Thyroid gland (tissue), 4 donors: Measurements from ENCODE around the gene AUH. TPM values are rescaled to one million over a fixed set of nuclear protein-coding genes. Genes with fewer than 3 reads are reported as not detected.

Experiments
- DNase-seq, 2 donors: peaks; one replicate each; pipeline ENCODE4 v3.0.0-alpha.2; 2019
- H3K27ac ChIP-seq, 3 donors: fragments of 200-600 bp; sonication (generic); 1 replicate in 2 of 3; 2 replicates in 1 of 3; pipeline ENCODE4 v1.5.1; 2016 to 2019; ENCODE audit warnings: mild to moderate bottlenecking in 1 of 3, moderate library complexity in 1 of 3
- H3K27me3 ChIP-seq: fragments of 200-600 bp; sonication (generic); one replicate; pipeline ENCODE4 v1.5.1; 2019
- H3K36me3 ChIP-seq, 2 donors: fragments of 200-600 bp; sonication (generic); one replicate each; pipeline ENCODE4 v1.5.1; 2016 to 2019
- H3K4me1 ChIP-seq, 2 donors: fragments of 200-600 bp; sonication (generic); one replicate each; pipeline ENCODE4 v1.5.1; 2017 to 2019
- H3K4me3 ChIP-seq, 3 donors: fragments of 200-600 bp; sonication (generic); replicated peaks in 1 of 3; 1 replicate in 2 of 3; 2 replicates in 1 of 3; pipeline ENCODE4 v1.5.1; 2016; ENCODE audit warnings: mild to moderate bottlenecking in 1 of 3
- H3K9me3 ChIP-seq: fragments of 200-600 bp; sonication (generic); one replicate; pipeline ENCODE4 v1.5.1; 2017
- CTCF ChIP-seq, 6 experiments: fragments of 200-600 bp in 3 of 6; fragments of 450-650 bp in 3 of 6; sonication (generic) in 3 of 6; IDR thresholded peaks; one replicate each; pipeline ENCODE4 v1.5.1; 2016 to 2019; ENCODE audit warnings: antibody characterized with exemption in 6 of 6, mild to moderate bottlenecking in 2 of 6, inconsistent platforms in 1 of 6, moderate library complexity in 1 of 6
- POLR2A ChIP-seq, 2 donors: fragments of 450-650 bp; IDR thresholded peaks; one replicate each; pipeline ENCODE4 v1.6.1; 2017; ENCODE audit warnings: antibody characterized with exemption in 2 of 2, mild to moderate bottlenecking in 2 of 2, moderate library complexity in 1 of 2
- WGBS, 2 donors: methylation state at CpG; one replicate each; pipeline ENCODE4 v1.1.5; 2017; 5-methylcytosine and 5-hydroxymethylcytosine counted together
- intact Hi-C: fragments of 100-400 bp; cut with DNase I; formaldehyde crosslinking; loops from one replicate; pipeline ENCODE4 v1.15.1; 2023
- total RNA-seq, 4 donors: library from RNA; depleted of rRNA; stranded (reverse); fragments of >200 nt; gene quantifications; one replicate each; pipeline ENCODE4 v1.2.3, GENCODE V29; 2016

AUH gene
- total RNA-seq, 4 donors from 2014 or later = 57.1 to 83.5 (median 65.2) TPM

GRCh38 chr9:91395553-91396471 lies 34.1 kb upstream of the AUH start:
- no peaks in the 10 kb centered on the region for H3K36me3 ChIP-seq
- DNase-seq = no peak
- H3K9me3 ChIP-seq = no peaks in the 10 kb centered on the region
- H3K4me1 ChIP-seq = no peaks in the 10 kb centered on the region
- intact Hi-C loops = no loop called here
- no peak for TF ChIP-seq POLR2A (IDR thresholded peaks at IDR 0.05)
- no peak for TF ChIP-seq CTCF (IDR thresholded peaks at IDR 0.05)
- WGBS, 2 donors = 79 to 89% methylated on average over 7 of the region's 7 CpGs
- H3K4me3 ChIP-seq = no peak overlapping the region
- no peaks in the 10 kb centered on the region for H3K27me3 ChIP-seq
- H3K27ac ChIP-seq = no peak overlapping the region

- Histone ChIP-seq H3K9me3 (no peaks in the 10 kb centered on the region), H3K36me3 (no peaks in the 10 kb centered on the region), H3K27me3 (no peaks in the 10 kb centered on the region), H3K4me3 (no peak overlapping the region), H3K27ac (no peak overlapping the region), H3K4me1 (no peaks in the 10 kb centered on the region)
- TF ChIP-seq POLR2A (IDR thresholded peaks at IDR 0.05) (no peak), CTCF (IDR thresholded peaks at IDR 0.05) (no peak)
- intact Hi-C loops = no loop called here
- no peak for DNase-seq
- WGBS, 2 donors = 83 to 90% methylated on average over 4 of the region's 4 CpGs
Observed at GRCh38 chr9:91395106-91395552, 33.4 kb upstream of the AUH start.

- Histone ChIP-seq H3K4me1 (no peaks in the 10 kb centered on the region), H3K36me3 (no peaks in the 10 kb centered on the region), H3K4me3 (no peak overlapping the region), H3K9me3 (no peaks in the 10 kb centered on the region), H3K27ac (no peak overlapping the region), H3K27me3 (no peaks in the 10 kb centered on the region)
- 96 to 98% methylated on average over 5 of the region's 5 CpGs for WGBS, 2 donors
- TF ChIP-seq POLR2A (IDR thresholded peaks at IDR 0.05) = no peak
- TF ChIP-seq CTCF (IDR thresholded peaks at IDR 0.05) = no peak
- DNase-seq = no peak
- intact Hi-C loops = no loop called here
Observed at GRCh38 chr9:91393826-91394225, 32.1 kb upstream of the AUH start.

- DNase-seq = no peak
- intact Hi-C loops = no loop called here
- Histone ChIP-seq H3K4me1 (no peaks in the 10 kb centered on the region), H3K27me3 (no peaks in the 10 kb centered on the region), H3K27ac (no peak overlapping the region), H3K36me3 (no peaks in the 10 kb centered on the region), H3K4me3 (no peak overlapping the region), H3K9me3 (no peaks in the 10 kb centered on the region)
- WGBS, 2 donors = 87 to 96% methylated on average over 1 of the region's 1 CpG
- TF ChIP-seq CTCF (IDR thresholded peaks at IDR 0.05) (no peak), POLR2A (IDR thresholded peaks at IDR 0.05) (no peak)
Observed at GRCh38 chr9:91392435-91392834, 30.7 kb upstream of the AUH start.

- Histone ChIP-seq H3K9me3 (no peaks in the 10 kb centered on the region), H3K27ac (no peak overlapping the region), H3K27me3 (no peaks in the 10 kb centered on the region), H3K36me3 (no peaks in the 10 kb centered on the region), H3K4me3 (no peak overlapping the region), H3K4me1 (no peaks in the 10 kb centered on the region)
- TF ChIP-seq CTCF (IDR thresholded peaks at IDR 0.05) (no peak), POLR2A (IDR thresholded peaks at IDR 0.05) (no peak)
- intact Hi-C loops = no loop called here
- WGBS, 2 donors = 91 to 100% methylated on average over 2 of the region's 2 CpGs
- DNase-seq = no peak
Observed at GRCh38 chr9:91391818-91392217, 30.1 kb upstream of the AUH start.
